ENCODE results near the gene PDE8B. TPM values are rescaled to one million over a fixed set of nuclear protein-coding genes. Genes with fewer than 3 reads are reported as not detected.

PDE8B gene
- total RNA-seq, 1 experiment from 2014 or later: not detected

GRCh38 chr5:77285251-77285841, 74.9 kb downstream of the PDE8B start:
- DNase-seq (ENCODE audit: low read depth): no peak

GRCh38 chr5:77292026-77292757, 81.7 kb downstream of the PDE8B start:
- no peak for DNase-seq (ENCODE audit: low read depth)

- no peak for DNase-seq (ENCODE audit: low read depth)
Observed at GRCh38 chr5:77294185-77294584, 83.7 kb downstream of the PDE8B start.

- DNase-seq (ENCODE audit: low read depth): no peak
Observed at GRCh38 chr5:77295863-77296378, 85.4 kb downstream of the PDE8B start.

GRCh38 chr5:77298146-77298545, 87.7 kb downstream of the PDE8B start:
- no peak for DNase-seq (ENCODE audit: low read depth)

- no peak for DNase-seq (ENCODE audit: low read depth)
Observed at GRCh38 chr5:77300451-77300850, 90.0 kb downstream of the PDE8B start.

GRCh38 chr5:77301447-77301883, 91.0 kb downstream of the PDE8B start:
- no peak for DNase-seq (ENCODE audit: low read depth)

- DNase-seq (ENCODE audit: low read depth): no peak
Observed at GRCh38 chr5:77302247-77302646, 91.8 kb downstream of the PDE8B start.

GRCh38 chr5:77302653-77303052, 92.2 kb downstream of the PDE8B start:
- DNase-seq (ENCODE audit: low read depth): no peak

GRCh38 chr5:77304388-77304787, 93.9 kb downstream of the PDE8B start:
- DNase-seq (ENCODE audit: low read depth): no peak

- DNase-seq (ENCODE audit: low read depth): no peak
Observed at GRCh38 chr5:77305222-77305846, 94.9 kb downstream of the PDE8B start.

- DNase-seq (ENCODE audit: low read depth): no peak
Observed at GRCh38 chr5:77305956-77306355, 95.5 kb downstream of the PDE8B start.

- no peak for DNase-seq (ENCODE audit: low read depth)
Observed at GRCh38 chr5:77306531-77306930, 96.1 kb downstream of the PDE8B start.

- DNase-seq (ENCODE audit: low read depth): no peak
Observed at GRCh38 chr5:77308154-77308960, 97.9 kb downstream of the PDE8B start.

GRCh38 chr5:77309140-77309539, 98.7 kb downstream of the PDE8B start:
- DNase-seq (ENCODE audit: low read depth): no peak

- DNase-seq (ENCODE audit: low read depth): no peak
Observed at GRCh38 chr5:77310494-77311213, 100.2 kb downstream of the PDE8B start.

GRCh38 chr5:77311214-77311571, 100.7 kb downstream of the PDE8B start:
- no peak for DNase-seq (ENCODE audit: low read depth)

- DNase-seq (ENCODE audit: low read depth): peak; percentile 28
Observed at GRCh38 chr5:77312413-77312812, 101.9 kb downstream of the PDE8B start.

- DNase-seq (ENCODE audit: low read depth): peak; percentile 21
Observed at GRCh38 chr5:77316871-77317661, 106.6 kb downstream of the PDE8B start.

- no peak for DNase-seq (ENCODE audit: low read depth)
Observed at GRCh38 chr5:77318060-77318459, 107.6 kb downstream of the PDE8B start.
